Keratinocyte (primary cell): ENCODE data around the gene GH1. TPM values are rescaled to one million over a fixed set of nuclear protein-coding genes. Genes with fewer than 3 reads are reported as not detected.
"Not testable (repeated sequence)": the region's sequence is repeated elsewhere in the genome, so short reads cannot be mapped to it uniquely, and the experiment has no call there.

ENCODE experiments used
- DNase-seq: peaks from one replicate; pipeline ENCODE4 v3.0.0-alpha.2; 2011; ENCODE audit warnings: low read depth, missing footprints, low spot score
- FAIRE-seq: peaks from 2 replicates; lab custom pipeline; 2011; peaks lifted over from hg19 to GRCh38; lab: Jason Lieb, UNC
- H2AFZ ChIP-seq: 2 replicates; pipeline ENCODE4 v1.6.0; 2012; ENCODE audit warnings: low read length, control low read depth, inconsistent platforms; ENCODE audit not compliant: control insufficient read depth
- H3K27ac ChIP-seq: 2 replicates; pipeline ENCODE4 v1.5.1; 2011; ENCODE audit warnings: low read length; ENCODE audit not compliant: control insufficient read depth, insufficient read depth
- H3K27me3 ChIP-seq: 3 replicates; pipeline ENCODE4 v1.6.0; 2011; ENCODE audit warnings: low read length; ENCODE audit not compliant: control insufficient read depth, insufficient read depth; ENCODE audit errors: extremely low read depth
- H3K36me3 ChIP-seq, 2 experiments: 2 replicates in 1 of 2; 3 replicates in 1 of 2; pipeline ENCODE4 v1.5.1; 2011; ENCODE audit warnings: low read length in 2 of 2, mild to moderate bottlenecking in 1 of 2; ENCODE audit not compliant: control insufficient read depth in 2 of 2, insufficient read depth in 2 of 2; ENCODE audit errors: extremely low read depth in 1 of 2
- H3K4me1 ChIP-seq: 3 replicates; pipeline ENCODE4 v1.5.1; 2011; ENCODE audit warnings: low read length; ENCODE audit not compliant: control insufficient read depth, insufficient read depth; ENCODE audit errors: extremely low read depth
- H3K4me2 ChIP-seq: 3 replicates; pipeline ENCODE4 v1.6.0; 2011; ENCODE audit warnings: low read depth, low read length; ENCODE audit not compliant: control insufficient read depth, insufficient read depth; ENCODE audit errors: extremely low read depth
- H3K4me3 ChIP-seq, 3 experiments: fragments of 200-600 bp in 1 of 3; sonication (generic) in 1 of 3; 2 replicates in 2 of 3; 3 replicates in 1 of 3; pipeline ENCODE4 v1.5.1; 2011 to 2016; ENCODE audit warnings: low read length in 3 of 3, mild to moderate bottlenecking in 3 of 3, control low read depth in 2 of 3, inconsistent platforms in 1 of 3, low read depth in 1 of 3, mixed read lengths in 1 of 3, mixed run types in 1 of 3, moderate library complexity in 1 of 3; ENCODE audit not compliant: control insufficient read depth in 2 of 3, insufficient read depth in 2 of 3; ENCODE audit errors: extremely low read depth in 1 of 3
- H3K79me2 ChIP-seq: 2 replicates; pipeline ENCODE4 v1.6.0; 2012; ENCODE audit warnings: low read length; ENCODE audit not compliant: control insufficient read depth, insufficient read depth
- H3K9ac ChIP-seq: 3 replicates; pipeline ENCODE4 v1.6.0; 2011; ENCODE audit warnings: low read length; ENCODE audit not compliant: control insufficient read depth, insufficient read depth; ENCODE audit errors: extremely low read depth
- H3K9me1 ChIP-seq: 3 replicates; pipeline ENCODE4 v1.6.0; 2011; ENCODE audit warnings: low read length; ENCODE audit not compliant: control insufficient read depth, insufficient read depth; ENCODE audit errors: extremely low read depth
- H3K9me3 ChIP-seq: 2 replicates; pipeline ENCODE4 v1.5.1; 2012; ENCODE audit warnings: low read depth, low read length; ENCODE audit not compliant: control insufficient read depth
- H4K20me1 ChIP-seq: 3 replicates; pipeline ENCODE4 v1.6.0; 2011; ENCODE audit warnings: low read length; ENCODE audit not compliant: control insufficient read depth, insufficient read depth; ENCODE audit errors: extremely low read depth
- EZH2 ChIP-seq: IDR thresholded peaks from one replicate; pipeline ENCODE4 v1.6.1; 2012; ENCODE audit warnings: inconsistent platforms, mild to moderate bottlenecking, low read length, moderate library complexity
- dilution Hi-C: fragments of 300-500 bp; cut with MboI; formaldehyde crosslinking; loops from one replicate; pipeline ENCODE4 v1.7.0; 2020; ENCODE audit warnings: low sequenced_read_pairs; ENCODE audit not compliant: extremely low pct_ligation_motif_present
- polyA plus RNA-seq, 5 experiments: library from polyadenylated mRNA; depleted of rRNA in 3 of 5; stranded (reverse) in 3 of 5; stranded (forward) in 1 of 5; unstranded in 1 of 5; fragments of >200 nt; gene quantifications; 1 replicate in 1 of 5; 2 replicates in 3 of 5; 3 replicates in 1 of 5; pipeline versions ENCODE4 v1.2.1 to v1.2.3, GENCODE V29; 2011 to 2012; ENCODE audit warnings: missing spikeins in 2 of 5, low read depth in 1 of 5, low replicate concordance in 1 of 5
- TF ChIP-seq, protein P1 (sequence below), 3 experiments: IDR thresholded peaks in 1 of 3; conservative IDR thresholded peaks in 1 of 3; optimal IDR thresholded peaks in 1 of 3; 2 replicates in 2 of 3; 3 replicates in 1 of 3; pipeline versions ENCODE3 to v1.5.1; 2011; ENCODE audit warnings: low read length in 3 of 3, mild to moderate bottlenecking in 3 of 3, moderate library complexity in 2 of 3, control low read depth in 1 of 3, inconsistent platforms in 1 of 3; ENCODE audit not compliant: insufficient read depth in 2 of 3; ENCODE audit errors: extremely low read depth in 1 of 3

GH1 gene
- polyA plus RNA-seq, 1 donor (not counting 4 experiments of a cell fraction or from before 2014, with no cell fraction given): not detected

DNA sequence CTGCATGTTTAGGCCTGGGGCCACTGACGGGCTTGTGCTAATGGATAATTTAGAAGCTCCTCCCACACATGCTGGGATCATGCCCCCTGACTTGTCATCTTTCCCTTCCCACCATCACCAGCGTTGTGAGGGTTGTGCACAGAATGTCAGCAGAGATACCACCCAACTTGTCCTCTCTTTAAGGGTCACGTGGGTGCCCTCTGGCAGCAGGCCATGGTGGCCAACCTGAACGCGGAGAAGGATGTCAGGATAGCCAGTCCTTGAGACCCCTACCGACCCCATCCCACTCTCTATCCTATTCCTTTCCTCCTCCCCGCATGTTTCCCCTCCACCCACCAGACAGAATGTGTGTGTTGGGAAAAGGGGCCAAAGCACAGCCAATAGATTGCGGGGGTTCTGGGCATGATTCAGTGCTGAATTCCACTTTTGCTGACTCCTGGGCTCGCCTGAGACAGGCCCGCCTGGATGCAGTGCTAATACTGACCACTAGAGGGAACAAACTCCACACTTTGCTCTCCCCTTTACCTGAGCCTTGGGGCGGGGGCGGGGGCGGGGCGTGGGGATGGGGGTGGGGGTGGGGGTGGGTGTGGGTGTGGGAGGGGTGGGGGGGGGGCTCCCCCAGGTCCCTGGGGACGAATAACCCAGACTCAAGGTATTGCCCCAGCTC is 36.6 kb downstream of the GH1 start, which contains the start of gene GH2:
Gene GH2 (minus strand): TSS at position 10 of the 667 bp plus-strand sequence. CDS start 143 bp downstream, outside the sequence.
- no peaks in the 10 kb centered on the region for H3K9me1 ChIP-seq
- no peaks in the 10 kb centered on the region for H3K36me3 ChIP-seq
- H3K4me1 ChIP-seq: no peaks in the 10 kb centered on the region
- no peak for FAIRE-seq
- no peak within 1 kb of the TSS for H3K27ac ChIP-seq
- dilution Hi-C loops: no loop called here
- H3K4me3 ChIP-seq: no peak within 1 kb of the TSS
- H3K27me3 ChIP-seq: no peaks in the 10 kb centered on the region
- no peak within 1 kb of the TSS for H3K9ac ChIP-seq
- no peak within 1 kb of the TSS for H3K4me2 ChIP-seq
- DNase-seq: no peak
- no peaks in the 10 kb centered on the region for H3K9me3 ChIP-seq
- no peaks in the 10 kb centered on the region for H3K79me2 ChIP-seq
- no peaks in the 10 kb centered on the region for H4K20me1 ChIP-seq
- no peak within 1 kb of the TSS for H2AFZ ChIP-seq
- no peak for TF ChIP-seq EZH2
- TF ChIP-seq, protein P1, sequence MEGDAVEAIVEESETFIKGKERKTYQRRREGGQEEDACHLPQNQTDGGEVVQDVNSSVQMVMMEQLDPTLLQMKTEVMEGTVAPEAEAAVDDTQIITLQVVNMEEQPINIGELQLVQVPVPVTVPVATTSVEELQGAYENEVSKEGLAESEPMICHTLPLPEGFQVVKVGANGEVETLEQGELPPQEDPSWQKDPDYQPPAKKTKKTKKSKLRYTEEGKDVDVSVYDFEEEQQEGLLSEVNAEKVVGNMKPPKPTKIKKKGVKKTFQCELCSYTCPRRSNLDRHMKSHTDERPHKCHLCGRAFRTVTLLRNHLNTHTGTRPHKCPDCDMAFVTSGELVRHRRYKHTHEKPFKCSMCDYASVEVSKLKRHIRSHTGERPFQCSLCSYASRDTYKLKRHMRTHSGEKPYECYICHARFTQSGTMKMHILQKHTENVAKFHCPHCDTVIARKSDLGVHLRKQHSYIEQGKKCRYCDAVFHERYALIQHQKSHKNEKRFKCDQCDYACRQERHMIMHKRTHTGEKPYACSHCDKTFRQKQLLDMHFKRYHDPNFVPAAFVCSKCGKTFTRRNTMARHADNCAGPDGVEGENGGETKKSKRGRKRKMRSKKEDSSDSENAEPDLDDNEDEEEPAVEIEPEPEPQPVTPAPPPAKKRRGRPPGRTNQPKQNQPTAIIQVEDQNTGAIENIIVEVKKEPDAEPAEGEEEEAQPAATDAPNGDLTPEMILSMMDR (optimal IDR thresholded peaks at IDR 0.05 in 1 of 3, IDR thresholded peaks at IDR 0.05 in 1 of 3, conservative IDR thresholded peaks at IDR 0.05 in 1 of 3; ENCODE audit: extremely low read depth in 1 of 3, insufficient read depth in 2 of 3, low read length in 3 of 3): peak; percentile 67 to 80 (median 78)

DNA sequence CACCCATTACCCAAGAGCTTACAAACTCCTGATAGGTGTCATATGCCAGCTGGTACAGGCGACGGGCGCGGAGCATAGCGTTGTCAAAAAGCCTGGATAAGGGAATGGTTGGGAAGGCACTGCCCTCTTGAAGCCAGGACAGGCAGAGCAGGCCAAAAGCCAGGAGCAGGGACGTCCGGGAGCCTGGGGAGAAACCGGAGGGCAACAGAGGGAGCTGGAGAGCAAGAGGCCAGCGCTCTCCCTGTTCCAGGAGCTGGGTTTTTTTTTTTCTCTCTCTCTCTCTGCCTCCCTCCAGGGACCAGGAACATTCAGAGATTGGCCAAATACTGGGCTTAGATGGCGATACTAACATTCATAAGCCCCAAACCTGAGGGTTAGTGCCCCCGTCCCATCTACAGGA is 37.3 kb downstream of the GH1 start:
- H3K9me1 ChIP-seq, H3K79me2 ChIP-seq, H4K20me1 ChIP-seq, H3K9ac ChIP-seq, H3K9me3 ChIP-seq, H3K4me3 ChIP-seq, H2AFZ ChIP-seq, H3K36me3 ChIP-seq, DNase-seq, H3K4me2 ChIP-seq, dilution Hi-C loops, FAIRE-seq, H3K27me3 ChIP-seq, H3K4me1 ChIP-seq, H3K27ac ChIP-seq: not testable (repeated sequence)

DNA sequence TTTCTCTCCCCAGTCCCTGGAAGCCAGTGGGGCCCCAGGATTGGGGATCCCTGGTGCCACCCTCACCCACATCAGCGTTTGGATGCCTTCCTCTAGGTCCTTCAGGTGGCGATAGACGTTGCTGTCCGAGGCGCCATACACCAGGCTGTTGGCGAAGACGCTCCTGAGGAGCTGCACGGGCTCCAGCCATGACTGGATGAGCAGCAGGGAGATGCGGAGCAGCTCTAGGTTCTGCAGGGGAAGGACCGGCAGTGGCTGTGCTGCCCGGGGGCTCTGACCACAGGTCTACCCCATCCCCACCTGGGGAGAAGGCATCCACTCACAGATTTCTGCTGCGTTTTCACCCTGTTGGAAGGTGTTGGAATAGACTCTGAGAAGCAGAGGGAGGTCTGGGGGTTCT is 37.9 kb downstream of the GH1 start:
- H3K4me2 ChIP-seq: no peak overlapping the region
- H2AFZ ChIP-seq: no peak overlapping the region
- no peak for TF ChIP-seq EZH2
- TF ChIP-seq, protein P1 (optimal IDR thresholded peaks at IDR 0.05 in 1 of 3, IDR thresholded peaks at IDR 0.05 in 1 of 3, conservative IDR thresholded peaks at IDR 0.05 in 1 of 3; ENCODE audit: extremely low read depth in 1 of 3, insufficient read depth in 2 of 3, low read length in 3 of 3): no peak
- H3K27ac ChIP-seq: no peak overlapping the region
- H4K20me1 ChIP-seq: no peaks in the 10 kb centered on the region
- H3K9me1 ChIP-seq: no peaks in the 10 kb centered on the region
- no peaks in the 10 kb centered on the region for H3K4me1 ChIP-seq
- no peak overlapping the region for H3K4me3 ChIP-seq
- no peak overlapping the region for H3K9ac ChIP-seq
- dilution Hi-C loops: no loop called here
- no peaks in the 10 kb centered on the region for H3K27me3 ChIP-seq
- DNase-seq: no peak
- H3K9me3 ChIP-seq: no peaks in the 10 kb centered on the region
- no peak for FAIRE-seq
- no peaks in the 10 kb centered on the region for H3K36me3 ChIP-seq
- no peaks in the 10 kb centered on the region for H3K79me2 ChIP-seq

DNA sequence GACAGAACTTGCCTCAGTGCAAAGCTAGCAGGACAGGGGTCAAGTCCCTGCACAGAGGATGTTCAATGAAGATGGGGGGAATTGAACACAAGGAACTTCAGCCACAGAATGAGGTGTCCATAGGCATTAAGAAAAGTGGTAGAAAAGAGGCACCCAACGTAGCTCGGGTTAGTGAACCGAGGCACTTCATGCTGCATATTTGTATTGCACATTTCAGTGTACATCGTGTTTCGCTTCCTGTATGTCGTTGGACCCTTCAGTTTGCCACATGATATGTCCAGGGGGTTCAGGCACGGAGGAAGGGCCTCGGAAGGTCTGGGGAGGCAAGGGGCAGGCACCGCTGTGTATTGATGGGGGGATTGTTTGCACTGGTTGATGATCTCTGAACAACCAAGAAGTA is 40.2 kb downstream of the GH1 start:
- H3K36me3 ChIP-seq, H3K4me2 ChIP-seq, H3K27me3 ChIP-seq, H2AFZ ChIP-seq, FAIRE-seq, H3K4me3 ChIP-seq, H4K20me1 ChIP-seq, DNase-seq, H3K9ac ChIP-seq, dilution Hi-C loops, H3K9me3 ChIP-seq, H3K4me1 ChIP-seq, H3K9me1 ChIP-seq, H3K27ac ChIP-seq, H3K79me2 ChIP-seq: not testable (repeated sequence)
